NCI-H524 (cell line): ENCODE measurements around the gene MAGEB5.
"Not testable (repeated sequence)": the region's sequence is repeated elsewhere in the genome, so short reads cannot be mapped to it uniquely, and the experiment has no call there.

Experiments used
- DNase-seq, 2 experiments: peaks; one replicate each; lab custom pipeline; 2025; lab: John Stamatoyannopoulos, UW

The MAGEB5 gene, protein sequence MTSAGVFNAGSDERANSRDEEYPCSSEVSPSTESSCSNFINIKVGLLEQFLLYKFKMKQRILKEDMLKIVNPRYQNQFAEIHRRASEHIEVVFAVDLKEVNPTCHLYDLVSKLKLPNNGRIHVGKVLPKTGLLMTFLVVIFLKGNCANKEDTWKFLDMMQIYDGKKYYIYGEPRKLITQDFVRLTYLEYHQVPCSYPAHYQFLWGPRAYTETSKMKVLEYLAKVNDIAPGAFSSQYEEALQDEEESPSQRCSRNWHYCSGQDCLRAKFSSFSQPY

DNA sequence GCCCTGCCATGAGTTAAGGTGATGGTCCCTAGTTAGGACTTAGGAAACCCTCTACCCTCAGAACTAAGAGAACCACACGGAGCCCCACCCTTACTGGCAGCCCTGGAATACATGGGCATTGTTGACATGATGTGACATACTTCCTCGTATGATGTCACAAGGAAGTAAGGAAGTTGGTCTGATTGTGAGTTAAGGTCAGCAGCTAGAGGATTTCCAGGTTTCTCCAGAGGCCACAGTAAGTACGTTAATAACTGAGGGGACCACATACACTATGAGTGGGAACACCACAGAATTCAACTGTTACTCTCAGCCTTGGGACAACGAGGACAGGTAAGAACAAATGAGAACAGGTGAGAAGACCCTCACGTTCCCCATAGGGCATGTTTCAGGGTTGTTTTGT lies at the start of gene MAGEB5:
Gene MAGEB5 (plus strand): TSS at position 301 of the 400 bp plus-strand sequence. CDS start 1,133 bp downstream, outside the sequence.
- DNase-seq: no peak

DNA sequence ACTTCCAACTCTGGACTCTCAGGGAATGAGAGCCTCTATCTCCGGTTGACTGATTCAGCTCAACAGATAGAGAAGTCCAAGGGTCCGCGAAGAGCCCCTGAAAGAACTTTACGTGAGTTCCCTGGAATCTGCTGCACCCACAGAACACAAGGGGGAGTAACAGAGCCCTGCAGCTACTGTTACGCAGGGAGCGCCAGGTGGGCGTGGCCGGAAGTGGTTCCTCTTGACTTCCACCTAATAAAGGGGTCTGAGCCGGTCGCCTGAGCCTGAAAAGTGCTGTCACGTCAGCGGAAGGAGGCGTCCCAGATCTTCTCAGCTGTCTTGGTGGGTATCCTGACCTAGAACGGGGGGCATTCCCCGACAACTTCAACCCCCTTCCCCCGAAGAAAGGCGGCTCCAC lies 23.8 kb upstream of the MAGEB5 start, which contains the start of gene MAGEB6:
Gene MAGEB6 (plus strand): TSS at position 237 of the 400 bp plus-strand sequence. CDS start 1,407 bp downstream, outside the sequence.
- DNase-seq: no peak

DNA sequence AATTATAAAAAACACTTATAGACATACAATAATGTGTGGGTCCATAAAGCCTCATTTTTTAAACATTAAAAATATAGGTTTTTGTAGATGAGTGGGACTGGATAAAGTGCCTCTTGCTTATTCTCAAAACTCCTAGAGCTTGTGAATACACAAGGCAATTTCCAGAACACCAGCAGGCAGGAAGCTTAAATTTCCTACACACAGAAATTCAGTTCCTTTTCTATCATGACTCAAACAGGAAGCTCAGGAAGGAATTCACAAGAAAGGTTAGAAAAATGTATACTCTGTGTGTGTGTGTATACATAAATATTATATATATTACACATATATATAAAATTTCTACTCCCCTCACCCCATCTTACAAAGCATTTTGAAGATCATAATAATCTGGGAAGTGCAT lies 12.4 kb upstream of the MAGEB5 start:
- DNase-seq: no peak

DNA sequence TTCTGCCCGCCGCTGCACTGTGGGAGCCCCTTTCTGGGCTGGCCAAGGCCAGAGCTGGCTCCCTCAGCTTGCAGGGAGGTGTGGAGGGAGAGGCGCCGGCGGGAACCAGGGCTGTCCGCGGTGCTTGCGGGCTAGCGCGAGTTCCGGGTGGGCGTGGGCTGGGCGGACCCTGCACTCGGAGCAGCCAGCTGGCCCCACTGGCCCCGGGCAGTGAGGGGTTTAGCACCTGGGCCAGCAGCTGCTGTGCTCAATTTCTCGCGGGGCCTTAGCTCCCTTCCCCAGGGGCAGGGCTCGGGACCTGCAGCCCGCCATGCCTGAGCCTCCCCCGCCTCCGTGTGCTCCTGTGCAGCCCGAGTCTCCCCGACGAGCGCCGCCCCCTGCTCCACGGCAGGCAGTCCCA lies 11.3 kb upstream of the MAGEB5 start:
- DNase-seq: not testable (repeated sequence)

DNA sequence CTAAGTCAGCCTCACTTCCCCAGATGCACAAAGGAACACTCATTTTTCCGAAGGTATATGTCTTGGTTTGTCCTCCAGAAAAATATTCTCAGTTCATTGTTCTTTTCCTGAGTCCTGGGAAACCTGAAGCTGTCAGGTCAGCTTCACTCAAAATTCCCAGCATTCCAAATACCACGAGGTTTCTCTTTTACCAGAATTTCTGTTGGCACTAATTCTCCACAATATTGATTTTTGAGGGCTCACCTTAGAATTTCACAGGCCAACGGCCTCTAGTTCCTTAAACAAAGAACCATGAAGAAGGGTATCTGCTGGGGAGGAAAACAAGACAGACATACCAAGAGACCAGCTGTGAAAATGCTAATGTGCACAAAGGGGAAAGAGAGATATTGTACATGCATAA lies 8.0 kb upstream of the MAGEB5 start:
- no peak for DNase-seq

DNA sequence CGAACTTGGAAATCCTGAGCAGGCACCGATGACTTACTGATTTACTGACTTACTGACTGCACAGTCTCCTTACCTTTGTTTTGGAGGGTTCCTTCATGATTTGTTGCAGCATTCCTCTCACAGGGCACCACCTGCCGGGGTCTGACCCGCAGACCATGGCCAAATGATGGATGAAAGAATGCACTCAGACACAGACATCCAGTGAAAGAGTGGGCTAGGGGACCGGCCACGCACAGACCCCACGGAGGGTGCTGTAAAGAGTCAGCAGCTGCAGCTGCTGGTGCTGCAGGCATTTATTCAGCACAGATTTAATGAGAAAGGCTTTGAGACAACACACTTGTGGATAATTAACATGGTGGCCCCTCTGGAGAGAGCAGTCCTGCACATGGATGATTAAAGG lies 3.4 kb downstream of the MAGEB5 start:
- no peak for DNase-seq

DNA sequence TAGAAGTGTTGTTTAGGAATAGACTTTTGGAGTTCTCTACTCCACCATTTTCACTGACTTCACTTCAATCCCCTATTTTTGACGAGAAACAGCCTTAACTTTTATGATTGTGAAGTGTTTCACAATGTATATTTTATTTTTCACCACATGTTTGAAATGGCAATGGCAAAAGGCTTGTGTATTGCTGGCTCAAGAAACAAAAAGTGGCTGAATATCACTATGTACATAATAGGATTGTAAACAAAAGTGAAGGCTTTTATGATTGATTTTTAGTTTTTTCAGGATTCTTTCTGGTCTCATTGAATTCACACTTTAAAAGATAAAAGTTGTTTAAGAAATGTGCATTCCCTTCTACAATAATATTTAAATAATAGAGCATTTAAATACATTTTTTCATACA lies 18.2 kb downstream of the MAGEB5 start:
- DNase-seq: no peak

DNA sequence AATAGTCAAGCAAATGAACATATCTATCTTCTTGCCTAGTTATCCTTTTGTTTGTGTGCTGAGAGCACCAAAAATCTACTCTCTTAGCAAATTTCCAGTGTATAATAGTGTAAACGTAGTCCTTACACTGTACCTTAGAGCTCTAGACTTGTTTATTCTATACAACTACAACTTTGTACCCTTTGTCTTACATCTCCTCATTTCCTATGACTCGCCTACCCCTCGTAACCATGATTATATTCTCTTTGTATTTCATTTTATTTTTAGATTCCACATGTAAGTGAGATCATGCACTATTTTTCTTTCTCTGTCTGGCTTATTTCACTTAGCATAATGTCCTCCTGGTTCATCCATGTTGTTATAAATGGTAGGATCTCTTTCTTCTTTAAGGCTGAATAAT lies 37.6 kb downstream of the MAGEB5 start:
- DNase-seq: no peak

DNA sequence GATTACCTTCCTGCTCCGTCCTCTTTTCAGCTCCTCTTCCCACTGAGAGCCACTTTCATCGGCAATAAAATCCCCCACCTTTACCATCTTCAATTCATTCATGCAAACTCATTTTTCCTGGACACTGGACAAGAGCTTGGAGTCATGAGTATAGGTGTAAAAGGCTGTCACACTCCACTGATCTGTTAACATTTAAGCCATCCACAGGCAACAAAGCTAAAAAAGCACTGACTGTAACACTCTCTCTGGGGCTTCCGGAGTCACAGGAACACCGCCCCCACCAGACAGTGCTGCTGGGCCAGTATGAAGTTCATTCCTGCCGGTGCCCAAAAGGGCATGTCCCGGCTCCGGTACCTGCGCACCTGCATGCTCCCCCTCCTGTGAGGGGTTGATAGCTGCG lies 38.5 kb downstream of the MAGEB5 start:
- DNase-seq: no peak

DNA sequence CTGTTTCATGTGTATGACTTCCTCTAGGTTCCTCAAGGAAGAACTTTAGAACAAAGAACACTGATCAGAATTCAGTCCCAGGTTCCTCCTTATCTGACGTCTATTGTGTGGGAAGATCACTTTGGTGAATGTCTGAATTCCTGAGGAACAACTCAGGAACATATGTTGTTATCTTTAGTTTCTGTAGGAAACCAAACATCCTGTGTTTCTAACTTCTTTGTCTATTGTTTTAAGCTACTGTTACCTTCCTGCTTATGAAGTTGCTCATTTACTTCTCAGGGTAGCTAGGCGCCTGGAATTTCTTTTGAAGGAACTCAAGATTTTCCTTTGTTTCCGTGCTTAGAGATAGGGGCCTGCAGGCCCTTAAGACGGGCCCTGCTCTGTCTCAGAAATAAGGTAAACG lies 46.2 kb downstream of the MAGEB5 start:
- no peak for DNase-seq
